ENCODE results near the gene CMSS1.

The CMSS1 gene

DNA sequence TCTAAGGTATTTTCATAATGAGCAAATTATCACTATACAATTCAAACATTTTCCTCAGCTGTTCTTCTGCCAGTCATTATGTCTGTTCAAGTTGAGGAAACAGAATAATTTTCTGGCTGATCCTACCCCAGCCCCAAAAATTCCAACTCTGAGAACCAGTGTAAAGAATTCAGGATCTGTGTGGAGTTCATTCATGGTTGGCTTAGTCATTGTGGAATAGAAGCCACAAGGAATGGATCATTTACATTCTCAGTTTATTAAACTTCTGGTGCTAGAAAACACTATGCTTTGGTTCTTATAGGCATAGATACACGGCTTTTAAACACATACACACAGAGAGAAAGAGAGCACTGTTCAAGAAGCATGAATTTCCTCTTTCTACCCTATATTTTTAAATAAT, 134.6 kb downstream of the CMSS1 start:
- DNase-seq (ENCODE audit: low spot score): no peak
- ChIA-PET CTCF (interaction anchor here (0.5 kb wide), 1 partner anchor 9 kb away, joined by 4 read pairs; no protein-coding TSS in a partner anchor), POLR2A (ENCODE audit: low non-redundant PET) (no interaction called here)
- no peak overlapping the region for H3K27ac ChIP-seq
- TF ChIP-seq CTCF (conservative IDR thresholded peaks at IDR 0.05; ENCODE audit: low read depth): no peak

DNA sequence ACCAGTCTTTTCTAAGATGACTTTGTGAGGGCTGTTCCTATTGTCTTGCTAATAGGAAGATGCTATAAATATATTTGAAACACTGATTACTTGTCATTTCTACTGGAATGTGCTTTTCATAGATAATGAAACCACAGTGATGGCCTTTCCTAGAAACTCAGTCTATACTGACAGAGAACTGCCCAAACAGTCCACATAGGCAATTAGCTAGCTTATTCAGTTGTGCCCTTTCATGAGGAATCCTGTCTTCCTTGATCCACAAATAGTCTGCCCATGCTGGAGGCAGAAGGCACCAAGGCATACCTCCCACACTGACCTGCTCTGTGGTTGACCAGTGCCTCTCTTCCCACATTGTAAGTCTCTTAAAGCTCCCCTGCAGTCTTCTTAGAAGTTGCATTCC, 135.9 kb downstream of the CMSS1 start:
- CTCF ChIA-PET: interaction anchor here (0.5 kb wide), 1 partner anchor 28 kb away, joined by 3 read pairs; no protein-coding TSS in a partner anchor
- DNase-seq (ENCODE audit: low spot score): no peak
- no peak for TF ChIP-seq CTCF (conservative IDR thresholded peaks at IDR 0.05; ENCODE audit: low read depth)
- H3K27ac ChIP-seq: no peak overlapping the region
- POLR2A ChIA-PET (ENCODE audit: low non-redundant PET): no interaction called here

DNA sequence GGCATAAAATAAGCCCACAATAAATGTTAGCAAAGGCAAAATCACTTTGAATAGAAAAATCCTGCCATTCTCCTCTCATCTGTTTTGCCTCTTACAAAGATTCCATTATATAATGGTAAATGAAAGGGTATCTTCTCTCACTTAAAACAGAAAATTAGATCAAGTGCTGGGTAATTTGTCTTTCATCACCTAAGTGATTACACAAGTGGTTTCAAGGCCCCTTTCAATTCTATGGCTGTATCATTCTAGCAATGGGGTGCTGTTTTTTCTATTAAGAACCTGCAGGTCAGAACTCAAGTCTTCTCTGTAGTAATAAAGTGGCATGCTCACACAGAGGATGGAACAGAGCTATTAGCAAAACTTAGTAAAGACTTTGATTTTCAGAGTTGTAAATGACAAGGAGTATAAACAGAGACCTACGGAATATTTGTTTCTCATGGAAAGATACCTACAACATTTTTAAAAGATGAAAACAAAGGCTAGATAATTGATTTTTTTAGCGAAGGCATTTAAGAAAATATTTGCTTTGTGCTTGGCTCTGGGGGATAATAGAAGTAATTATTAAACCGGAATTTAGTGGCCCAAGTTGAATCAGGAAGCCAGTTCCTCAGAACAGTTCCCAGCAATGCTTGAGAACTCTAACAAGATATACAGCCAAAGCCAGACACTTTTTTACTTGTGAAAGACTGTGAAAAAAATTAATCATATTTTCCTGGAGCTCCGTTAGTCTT, 137.4 kb downstream of the CMSS1 start:
- no peak for TF ChIP-seq CTCF (conservative IDR thresholded peaks at IDR 0.05; ENCODE audit: low read depth)
- ChIA-PET CTCF (no interaction called here), POLR2A (ENCODE audit: low non-redundant PET) (no interaction called here)
- no peak for DNase-seq (ENCODE audit: low spot score)
- H3K27ac ChIP-seq: no peak overlapping the region

GRCh38 chr3:99955773-99956562, 138.3 kb downstream of the CMSS1 start:
- TF ChIP-seq CTCF (conservative IDR thresholded peaks at IDR 0.05; ENCODE audit: low read depth): no peak
- DNase-seq (ENCODE audit: low spot score): no peak
- POLR2A ChIA-PET (ENCODE audit: low non-redundant PET): no interaction called here
- CTCF ChIA-PET: interaction anchor here (0.5 kb wide), 1 partner anchor 102 kb away, joined by 3 read pairs; no protein-coding TSS in a partner anchor
- no peak overlapping the region for H3K27ac ChIP-seq

GRCh38 chr3:99957151-99957796, 139.6 kb downstream of the CMSS1 start:
- no peak for TF ChIP-seq CTCF (conservative IDR thresholded peaks at IDR 0.05; ENCODE audit: low read depth)
- ChIA-PET CTCF (interaction anchor here (0.6 kb wide), 3 partner anchors 18 to 113 kb away, joined by 3 to 4 read pairs (median 4); no protein-coding TSS in a partner anchor), POLR2A (ENCODE audit: low non-redundant PET) (no interaction called here)

GRCh38 chr3:99958222-99958912, 140.7 kb downstream of the CMSS1 start:
- POLR2A ChIA-PET (ENCODE audit: low non-redundant PET): no interaction called here
- TF ChIP-seq CTCF (conservative IDR thresholded peaks at IDR 0.05; ENCODE audit: low read depth): no peak
- no peak for DNase-seq (ENCODE audit: low spot score)
- CTCF ChIA-PET: interaction anchor here (0.6 kb wide), 1 partner anchor 1430 kb away, joined by 7 read pairs; no protein-coding TSS in a partner anchor
- no peak overlapping the region for H3K27ac ChIP-seq

More at GRCh38 chr3:99957151-99957796, 139.6 kb downstream of the CMSS1 start:
- H3K27ac ChIP-seq: no peak overlapping the region
- DNase-seq (ENCODE audit: low spot score): no peak

Data from RWPE1 (cell line).